Fibroblast of mammary gland (primary cell): ENCODE results near the gene CEP70.
"Not testable (repeated sequence)": the region's sequence is repeated elsewhere in the genome, so short reads cannot be mapped to it uniquely, and the experiment has no call there.

Experiments
- DNase-seq: peaks from one replicate; pipeline ENCODE4 v3.0.0-alpha.2; 2010; ENCODE audit warnings: low read depth
- H3K4me3 ChIP-seq: 2 replicates; pipeline ENCODE4 v1.5.1; 2011; ENCODE audit warnings: low read depth, mild to moderate bottlenecking, low read length, moderate library complexity; ENCODE audit not compliant: control insufficient read depth
- TF ChIP-seq, protein P1 (sequence below): conservative IDR thresholded peaks from 2 replicates; pipeline ENCODE4 v1.5.1; 2011; ENCODE audit warnings: low read depth, low read length, inconsistent platforms; ENCODE audit not compliant: control insufficient read depth, insufficient read depth

Gene CEP70

GRCh38 chr3:138587374-138587773 lies 6.7 kb downstream of the CEP70 start:
- DNase-seq, result no peak
- H3K4me3 ChIP-seq, result no peak overlapping the region
- TF ChIP-seq, protein P1, sequence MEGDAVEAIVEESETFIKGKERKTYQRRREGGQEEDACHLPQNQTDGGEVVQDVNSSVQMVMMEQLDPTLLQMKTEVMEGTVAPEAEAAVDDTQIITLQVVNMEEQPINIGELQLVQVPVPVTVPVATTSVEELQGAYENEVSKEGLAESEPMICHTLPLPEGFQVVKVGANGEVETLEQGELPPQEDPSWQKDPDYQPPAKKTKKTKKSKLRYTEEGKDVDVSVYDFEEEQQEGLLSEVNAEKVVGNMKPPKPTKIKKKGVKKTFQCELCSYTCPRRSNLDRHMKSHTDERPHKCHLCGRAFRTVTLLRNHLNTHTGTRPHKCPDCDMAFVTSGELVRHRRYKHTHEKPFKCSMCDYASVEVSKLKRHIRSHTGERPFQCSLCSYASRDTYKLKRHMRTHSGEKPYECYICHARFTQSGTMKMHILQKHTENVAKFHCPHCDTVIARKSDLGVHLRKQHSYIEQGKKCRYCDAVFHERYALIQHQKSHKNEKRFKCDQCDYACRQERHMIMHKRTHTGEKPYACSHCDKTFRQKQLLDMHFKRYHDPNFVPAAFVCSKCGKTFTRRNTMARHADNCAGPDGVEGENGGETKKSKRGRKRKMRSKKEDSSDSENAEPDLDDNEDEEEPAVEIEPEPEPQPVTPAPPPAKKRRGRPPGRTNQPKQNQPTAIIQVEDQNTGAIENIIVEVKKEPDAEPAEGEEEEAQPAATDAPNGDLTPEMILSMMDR, result no peak

GRCh38 chr3:138578961-138579574 lies 15.0 kb downstream of the CEP70 start:
- DNase-seq, result no peak
- no peak overlapping the region for H3K4me3 ChIP-seq
- TF ChIP-seq, protein P1, result no peak

GRCh38 chr3:138578141-138578540 lies 15.9 kb downstream of the CEP70 start:
- no peak overlapping the region for H3K4me3 ChIP-seq
- no peak for DNase-seq

GRCh38 chr3:138573138-138573537 lies 20.9 kb downstream of the CEP70 start:
- no peak for DNase-seq
- TF ChIP-seq, protein P1, result no peak

More at GRCh38 chr3:138578141-138578540, 15.9 kb downstream of the CEP70 start:
- TF ChIP-seq, protein P1, result no peak

GRCh38 chr3:138569624-138570023 lies 24.4 kb downstream of the CEP70 start:
- not testable (repeated sequence) for H3K4me3 ChIP-seq, DNase-seq

More at GRCh38 chr3:138573138-138573537, 20.9 kb downstream of the CEP70 start:
- no peak overlapping the region for H3K4me3 ChIP-seq

GRCh38 chr3:138569090-138569489 lies 25.0 kb downstream of the CEP70 start:
- H3K4me3 ChIP-seq, result no peak overlapping the region
- TF ChIP-seq, protein P1, result no peak
- DNase-seq, result no peak

DNA sequence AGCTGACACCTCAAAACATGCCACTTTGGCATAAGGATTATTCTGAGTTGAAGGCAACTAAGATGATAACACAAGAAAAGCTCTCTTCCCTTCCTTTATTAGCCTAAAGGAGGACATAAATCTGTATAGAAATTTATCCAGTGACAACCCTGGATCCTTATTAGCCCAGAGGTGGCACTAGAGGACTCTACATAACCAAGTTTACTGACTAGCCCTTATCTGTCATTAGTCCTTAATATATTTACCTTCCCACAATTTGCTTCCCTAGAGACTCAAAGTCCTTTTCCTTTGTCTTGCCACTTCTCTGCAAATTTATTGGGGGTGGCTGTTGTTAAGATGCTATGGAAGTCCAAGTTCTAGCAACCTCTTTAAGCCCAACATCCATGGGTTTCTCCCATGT lies 26.7 kb downstream of the CEP70 start:
- no peak for DNase-seq
- TF ChIP-seq, protein P1, result no peak
- no peak overlapping the region for H3K4me3 ChIP-seq

- DNase-seq, H3K4me3 ChIP-seq: not testable (repeated sequence)
Observed at GRCh38 chr3:138566293-138566692, 27.8 kb downstream of the CEP70 start.

GRCh38 chr3:138562902-138563301 lies 31.2 kb downstream of the CEP70 start:
- not testable (repeated sequence) for DNase-seq, H3K4me3 ChIP-seq
